Adrenal gland (tissue), 12 donors: Measurements from ENCODE around the gene ZMYND10. TPM values are rescaled to one million over a fixed set of nuclear protein-coding genes. Genes with fewer than 3 reads are reported as not detected.

Source experiments
- DNase-seq, 7 donors: peaks; one replicate each; pipeline ENCODE4 v3.0.0-alpha.2; 2019 to 2020
- H3K27ac ChIP-seq, 5 donors: fragments of 200-600 bp; sonication (generic) in 4 of 5; 1 replicate in 3 of 5; 2 replicates in 2 of 5; pipeline versions ENCODE4 v1.5.1 to v1.8.0; 2016 to 2020; ENCODE audit warnings: mild to moderate bottlenecking in 1 of 5
- H3K27me3 ChIP-seq: fragments of 200-600 bp; 2 replicates; pipeline ENCODE4 v1.8.0; 2021
- H3K36me3 ChIP-seq, 2 donors: fragments of 200-600 bp; replicated peaks in 1 of 2; 1 replicate in 1 of 2; 2 replicates in 1 of 2; pipeline versions ENCODE4 v1.5.1 to v1.8.0; 2018 to 2022
- H3K4me1 ChIP-seq, 2 donors: fragments of 200-600 bp; replicated peaks in 1 of 2; 1 replicate in 1 of 2; 2 replicates in 1 of 2; pipeline versions ENCODE4 v1.5.1 to v1.8.0; 2018 to 2021
- H3K4me3 ChIP-seq, 4 donors: fragments of 200-600 bp; sonication (generic) in 3 of 4; one replicate each; pipeline ENCODE4 v1.5.1; 2016 to 2018
- H3K9me3 ChIP-seq, 3 donors: fragments of 200-600 bp; sonication (generic) in 1 of 3; replicated peaks in 1 of 3; 1 replicate in 2 of 3; 2 replicates in 1 of 3; pipeline versions ENCODE4 v1.5.1 to v1.8.0; 2016 to 2021
- CTCF ChIP-seq, 6 experiments: fragments of 450-650 bp in 4 of 6; fragments of 200-600 bp in 2 of 6; sonication (generic) in 1 of 6; IDR thresholded peaks; 1 replicate in 5 of 6; 2 replicates in 1 of 6; pipeline versions ENCODE4 v1.5.1 to v1.8.0; 2016 to 2021; ENCODE audit warnings: antibody characterized with exemption in 6 of 6, mild to moderate bottlenecking in 2 of 6, moderate library complexity in 1 of 6
- POLR2A ChIP-seq, 2 donors: fragments of 450-650 bp; IDR thresholded peaks; one replicate each; pipeline ENCODE4 v1.6.1; 2017; ENCODE audit warnings: antibody characterized with exemption in 2 of 2, mild to moderate bottlenecking in 2 of 2, moderate library complexity in 1 of 2
- WGBS, 4 donors: extraction: QIAGEN DNeasy Blood & Tissue Kit in 2 of 4; methylation state at CpG; one replicate each; pipeline versions ENCODE4 v1.1.5 to v1.1.7; 2013 to 2017; 5-methylcytosine and 5-hydroxymethylcytosine counted together
- intact Hi-C, 2 donors: fragments of 100-400 bp; cut with DNase I; formaldehyde crosslinking; loops; one replicate each; pipeline versions ENCODE4 v1.14.1 to v1.15.0; 2022 to 2023
- polyA plus RNA-seq, 3 donors: library from polyadenylated mRNA; stranded (reverse); fragments of 200-250 nt in 2 of 3; fragments of 350-450 nt in 1 of 3; fragmentation: Illumina TruSeq in 1 of 3; extraction: RNeasy Lipid Tissue Mini Kit (QIAGEN cat#74804) in 1 of 3; gene quantifications; one replicate each; pipeline ENCODE4 v1.2.3, GENCODE V29; 2013 to 2014
- total RNA-seq, 9 donors: library from RNA; depleted of rRNA in 4 of 9; stranded (reverse); fragments of >200 nt in 4 of 9; fragments of 120-200 nt in 1 of 9; fragmentation: NEBNext Ultra II Directional in 1 of 9; extraction: Animal tissue kit (Norgen Biotek cat#: 25700) in 1 of 9; gene quantifications; one replicate each; pipeline versions ENCODE4 v1.1.0 to v1.2.4, GENCODE V29; 2013 to 2023
- donor health status: healthy with polysubstance abuse.
- donor health status: Bipolar disorder and iron deficiency.
- donor health status: DM: yes; HTN: yes; CAD: no.
- donor health status: DM: no; HTN: no; CAD: no.
- donor health status: DM: no; HTN: no; CAD: no.
- donor health status: DM: yes; HTN: yes; CAD: no.

ZMYND10 gene
- total and polyA plus RNA-seq, 12 donors: 0.11 to 1.9 (median 0.51) TPM; not detected in 4

- intact Hi-C loops: no loop called here
- TF ChIP-seq CTCF (IDR thresholded peaks at IDR 0.05) (peak in 1 of 6 experiments; percentile 23), POLR2A (IDR thresholded peaks at IDR 0.05) (no peak)
Observed at GRCh38 chr3:50297896-50298725, 47.4 kb downstream of the ZMYND10 start.

GRCh38 chr3:50297384-50297775 lies 48.2 kb downstream of the ZMYND10 start:
- WGBS, 4 donors: 71 to 80% (median 79%) methylated on average over 1 to 2 of the region's 2 CpGs; no CpG with 5 or more reads in 1 of the 4 donors
- no peak overlapping the region for H3K4me3 ChIP-seq
- H3K9me3 ChIP-seq: no peaks in the 10 kb centered on the region
- peak in 1 of 7 donors; percentile 55 for DNase-seq
- no peaks in the 10 kb centered on the region for H3K27me3 ChIP-seq
- H3K27ac ChIP-seq: no peak overlapping the region
- H3K4me1 ChIP-seq: peaks cover 25 to 44% of the 10 kb centered on the region in 2 donors
- H3K36me3 ChIP-seq: no peaks in the 10 kb centered on the region
- TF ChIP-seq CTCF (IDR thresholded peaks at IDR 0.05): no peak
- TF ChIP-seq POLR2A (IDR thresholded peaks at IDR 0.05): no peak
- intact Hi-C loops: no loop called here

More at GRCh38 chr3:50297896-50298725, 47.4 kb downstream of the ZMYND10 start:
- DNase-seq: peak in 3 of 7 donors; percentile 24 to 68 (median 40)
- Histone ChIP-seq H3K27me3 (no peaks in the 10 kb centered on the region), H3K27ac (peak overlapping the region in 4 of 5 donors; percentile 65 to 95 (median 84)), H3K36me3 (no peaks in the 10 kb centered on the region), H3K4me3 (peak overlapping the region in 1 of 4 donors; percentile 59), H3K9me3 (no peaks in the 10 kb centered on the region), H3K4me1 (peaks cover 25 to 45% of the 10 kb centered on the region in 2 donors)
- 50 to 60% (median 54%) methylated on average over 7 to 9 of the region's 9 CpGs for WGBS, 4 donors

- Histone ChIP-seq H3K4me3 (no peak overlapping the region), H3K36me3 (no peaks in the 10 kb centered on the region), H3K9me3 (no peaks in the 10 kb centered on the region), H3K27ac (no peak overlapping the region), H3K4me1 (peaks cover 25 to 39% of the 10 kb centered on the region in 2 donors), H3K27me3 (no peaks in the 10 kb centered on the region)
- intact Hi-C loops: no loop called here
- 93 to 94% (median 93%) methylated on average over 2 to 18 of the region's 18 CpGs; no CpG with 5 or more reads in 1 of the 4 donors for WGBS, 4 donors
- TF ChIP-seq CTCF (IDR thresholded peaks at IDR 0.05): no peak
- no peak for TF ChIP-seq POLR2A (IDR thresholded peaks at IDR 0.05)
- no peak for DNase-seq
Observed at GRCh38 chr3:50296721-50297383, 48.7 kb downstream of the ZMYND10 start.
